NCI-H1694 treated with DMSO at 0.1 percent for 48 hours (cell line): ENCODE data around the gene MXRA7.

ENCODE experiments used
- DNase-seq: peaks from one replicate; lab custom pipeline; 2025; lab: John Stamatoyannopoulos, UW

The MXRA7 gene

GRCh38 chr17:76696763-76697701, 13.7 kb downstream of the MXRA7 start:
- DNase-seq: no peak

DNA sequence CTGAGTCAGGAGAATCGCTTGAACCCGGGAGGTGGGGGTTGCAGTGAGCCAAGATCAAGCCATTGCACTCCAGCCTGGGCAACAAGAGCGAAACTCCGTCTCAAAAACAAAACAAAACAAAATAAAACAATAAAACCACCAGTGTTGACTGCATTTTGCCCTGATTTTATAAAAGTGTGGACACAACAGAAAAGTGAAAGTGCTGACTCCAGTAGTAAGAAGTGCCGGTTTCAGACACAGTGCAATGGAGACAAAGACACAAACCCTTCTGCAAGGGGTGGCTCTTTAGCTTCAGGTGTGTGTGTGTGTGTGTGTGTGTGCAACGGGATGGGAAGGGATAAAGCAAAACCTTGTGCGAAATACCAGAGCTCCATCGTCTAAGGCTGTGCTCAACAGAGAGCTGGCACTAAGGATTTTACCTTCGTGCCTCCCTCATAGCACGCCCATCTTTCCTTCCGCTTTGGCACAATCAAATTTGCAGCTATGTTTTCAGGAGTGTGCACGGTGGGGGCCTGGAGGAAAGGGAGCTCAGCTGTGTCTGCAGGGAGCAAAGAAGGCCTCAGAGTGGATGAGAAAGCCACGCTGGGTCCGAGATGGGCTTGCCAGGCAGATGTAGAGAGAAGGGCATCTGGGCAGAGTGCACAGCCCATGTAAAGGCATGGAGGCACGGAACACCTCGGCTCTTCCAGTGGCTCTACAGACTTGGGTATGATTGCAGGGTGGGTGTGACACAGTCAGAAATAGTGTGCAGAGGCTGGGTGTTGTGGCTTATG, 15.5 kb downstream of the MXRA7 start:
- DNase-seq: no peak

GRCh38 chr17:76691379-76692191, 19.2 kb downstream of the MXRA7 start:
- no peak for DNase-seq

DNA sequence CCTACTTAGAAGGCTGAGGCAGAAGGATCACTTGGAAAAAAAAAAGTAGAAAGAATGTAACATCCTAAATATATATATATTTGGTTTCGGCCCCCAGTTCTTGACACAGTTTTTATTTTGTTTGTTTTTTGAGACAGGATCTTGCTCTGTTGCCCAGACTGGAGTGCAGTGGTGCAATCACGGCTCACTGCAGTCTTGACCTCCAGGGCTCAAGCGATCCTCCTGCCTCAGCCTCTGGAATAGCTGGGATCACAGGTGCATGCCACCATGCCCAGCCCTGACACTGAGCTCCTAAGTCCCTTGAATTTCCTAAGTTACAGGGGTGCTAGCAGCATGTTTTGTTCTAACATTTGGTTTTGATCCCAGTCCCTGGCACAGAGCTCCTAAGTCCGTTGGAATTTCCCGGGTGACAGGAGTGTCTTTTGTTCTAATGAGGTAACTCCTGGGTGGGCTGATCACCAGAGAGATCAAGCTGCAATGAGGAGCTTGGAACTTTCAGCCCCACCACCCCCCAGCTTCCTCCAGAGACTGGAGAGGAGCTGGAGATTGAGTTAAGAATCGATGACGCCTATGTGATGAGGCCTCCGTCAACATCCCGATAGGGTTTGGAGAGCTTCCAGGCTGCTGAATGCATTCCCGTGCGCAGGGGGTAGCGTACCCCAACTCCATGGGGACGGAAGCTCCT, 20.0 kb downstream of the MXRA7 start:
- no peak for DNase-seq

DNA sequence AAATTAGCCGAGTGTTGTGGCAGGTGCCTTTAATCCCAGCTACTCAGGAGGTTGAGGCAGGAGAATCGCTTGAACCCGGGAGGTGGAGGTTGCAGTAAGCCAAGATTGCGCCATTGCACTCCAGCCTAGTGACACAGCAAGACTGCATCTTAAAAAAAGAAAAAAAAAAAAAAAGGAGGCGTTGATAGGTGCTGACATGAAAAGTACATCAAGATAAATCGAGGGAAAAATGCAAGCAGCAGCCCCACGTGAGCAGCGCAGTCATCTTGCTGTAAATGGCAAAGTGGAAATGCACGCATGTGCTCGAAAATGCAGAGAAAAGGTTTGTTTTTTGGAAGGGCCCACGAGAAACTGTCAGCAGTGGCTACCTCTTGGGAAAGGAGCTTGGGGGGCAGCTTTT, 20.9 kb downstream of the MXRA7 start:
- DNase-seq: no peak

GRCh38 chr17:76688165-76688622, 22.6 kb downstream of the MXRA7 start:
- DNase-seq: no peak

GRCh38 chr17:76687298-76688164, 23.2 kb downstream of the MXRA7 start:
- no peak for DNase-seq

- no peak for DNase-seq
These were observed 24.0 kb downstream of the MXRA7 start for GRCh38 chr17:76686538-76687297.

DNA sequence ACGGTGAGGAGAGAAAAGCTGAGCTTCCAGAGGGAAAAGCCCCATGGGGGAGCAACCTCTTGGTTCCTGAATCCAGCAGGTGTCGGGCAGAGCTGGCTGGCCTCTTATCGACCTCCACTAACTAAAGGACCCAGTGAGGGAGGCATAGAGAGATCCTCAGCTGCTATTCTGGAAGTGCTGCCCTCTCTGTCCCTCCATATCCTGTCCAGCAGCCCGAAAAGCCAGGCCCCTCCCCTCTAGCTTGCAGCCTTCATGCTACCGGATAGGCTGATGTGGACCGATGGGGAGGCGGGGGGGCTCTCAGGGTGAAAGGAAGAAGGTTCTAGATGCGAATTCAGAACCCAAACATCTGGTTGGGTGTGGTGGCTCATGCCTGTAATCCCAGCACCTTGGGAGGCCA, 24.9 kb downstream of the MXRA7 start:
- no peak for DNase-seq

DNA sequence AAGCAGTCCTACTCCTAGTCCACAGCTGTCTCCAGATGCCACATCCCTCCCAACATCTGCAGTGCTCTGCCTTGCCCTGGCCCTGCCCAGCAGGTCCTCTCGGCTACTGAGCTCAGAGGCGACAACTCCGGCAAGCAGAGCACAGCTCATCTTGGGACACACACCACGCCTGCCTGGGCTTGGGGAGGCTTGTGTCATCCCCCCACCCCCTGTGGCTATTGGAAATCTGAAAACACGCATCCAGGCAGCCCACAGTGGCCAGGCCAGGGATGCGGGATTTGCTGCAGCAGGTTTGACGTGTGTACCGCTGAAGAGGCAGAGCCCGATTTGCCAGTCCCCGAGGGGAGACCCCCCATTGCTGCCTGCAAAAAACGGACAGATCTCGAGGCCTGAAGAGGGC, 25.4 kb downstream of the MXRA7 start:
- DNase-seq: no peak

- no peak for DNase-seq
These were observed 26.0 kb downstream of the MXRA7 start for GRCh38 chr17:76684756-76685155.

DNA sequence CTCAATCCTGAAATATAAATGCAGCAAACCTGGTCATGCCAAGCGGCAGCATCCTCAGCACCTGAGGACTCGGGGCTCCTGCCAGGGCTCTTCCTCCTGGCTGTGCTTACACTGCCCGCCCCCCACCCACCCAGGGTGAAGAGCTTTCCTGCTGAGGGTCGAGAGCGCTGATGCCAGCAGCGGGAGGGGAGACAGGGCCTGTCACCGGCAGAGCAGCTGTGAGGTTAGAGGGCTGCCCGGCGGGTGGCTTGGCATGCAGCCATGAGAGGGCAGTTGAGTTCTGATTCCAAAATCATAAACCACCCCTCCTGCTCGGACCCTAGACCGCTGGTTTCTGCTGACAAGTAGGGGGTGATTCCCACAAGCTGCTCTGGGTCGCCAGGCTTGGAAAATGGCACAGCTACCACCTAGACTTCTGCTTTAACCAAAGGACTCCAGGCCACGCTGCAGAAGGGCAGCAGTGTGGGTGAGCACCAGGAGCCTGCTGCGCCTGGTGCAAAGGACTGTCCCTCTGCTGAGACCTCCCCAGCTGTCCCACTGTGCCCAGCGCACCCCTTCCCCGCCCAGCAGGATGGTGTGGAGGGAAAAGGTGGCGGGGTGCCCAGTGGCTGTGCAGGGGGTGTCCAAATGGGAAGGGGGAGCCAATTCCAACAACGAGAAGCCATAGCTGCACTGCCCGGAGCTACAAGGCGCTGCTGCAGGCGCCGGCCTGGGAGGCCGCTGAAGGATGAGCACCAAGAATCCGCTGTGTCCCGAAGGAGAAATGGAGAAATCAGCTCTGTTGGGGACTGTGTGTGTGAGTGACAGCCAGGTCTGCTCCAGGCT, 26.6 kb downstream of the MXRA7 start:
- no peak for DNase-seq

- no peak for DNase-seq
These were observed 27.6 kb downstream of the MXRA7 start for GRCh38 chr17:76683011-76683755.

- DNase-seq: no peak
These were observed 28.5 kb downstream of the MXRA7 start for GRCh38 chr17:76682296-76682695.

- DNase-seq: peak; percentile 78
These were observed 29.3 kb downstream of the MXRA7 start for GRCh38 chr17:76681222-76682137.

GRCh38 chr17:76679239-76679638, 31.5 kb downstream of the MXRA7 start:
- DNase-seq: no peak

DNA sequence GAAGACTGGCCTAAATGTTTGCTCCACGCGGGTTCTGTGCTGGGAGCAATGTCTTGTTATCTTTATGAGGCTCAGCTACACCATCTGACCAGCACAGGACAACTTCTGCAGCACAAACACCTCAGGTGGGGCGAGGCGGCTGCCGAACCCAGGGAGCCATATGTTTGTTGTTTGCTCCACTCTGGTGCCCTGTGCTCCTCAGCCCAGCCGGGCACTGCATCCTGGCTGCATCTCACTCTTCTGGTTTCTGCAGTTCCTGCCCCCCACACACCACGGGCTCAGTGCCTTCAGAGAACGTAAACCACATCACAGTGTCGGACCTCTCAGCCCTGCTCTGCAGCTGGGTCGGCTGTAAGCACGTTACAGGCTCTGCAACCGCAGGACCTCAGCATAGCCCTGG, 32.4 kb downstream of the MXRA7 start:
- DNase-seq: no peak
